ENCODE data around the gene ZNF688. TPM values are rescaled to one million over a fixed set of nuclear protein-coding genes. Genes with fewer than 3 reads are reported as not detected.
"Not testable (repeated sequence)": the region's sequence is repeated elsewhere in the genome, so short reads cannot be mapped to it uniquely, and the experiment has no call there.

The ZNF688 gene
- total RNA-seq, 2 experiments from 2014 or later: 7.1 to 9.1 TPM

DNA sequence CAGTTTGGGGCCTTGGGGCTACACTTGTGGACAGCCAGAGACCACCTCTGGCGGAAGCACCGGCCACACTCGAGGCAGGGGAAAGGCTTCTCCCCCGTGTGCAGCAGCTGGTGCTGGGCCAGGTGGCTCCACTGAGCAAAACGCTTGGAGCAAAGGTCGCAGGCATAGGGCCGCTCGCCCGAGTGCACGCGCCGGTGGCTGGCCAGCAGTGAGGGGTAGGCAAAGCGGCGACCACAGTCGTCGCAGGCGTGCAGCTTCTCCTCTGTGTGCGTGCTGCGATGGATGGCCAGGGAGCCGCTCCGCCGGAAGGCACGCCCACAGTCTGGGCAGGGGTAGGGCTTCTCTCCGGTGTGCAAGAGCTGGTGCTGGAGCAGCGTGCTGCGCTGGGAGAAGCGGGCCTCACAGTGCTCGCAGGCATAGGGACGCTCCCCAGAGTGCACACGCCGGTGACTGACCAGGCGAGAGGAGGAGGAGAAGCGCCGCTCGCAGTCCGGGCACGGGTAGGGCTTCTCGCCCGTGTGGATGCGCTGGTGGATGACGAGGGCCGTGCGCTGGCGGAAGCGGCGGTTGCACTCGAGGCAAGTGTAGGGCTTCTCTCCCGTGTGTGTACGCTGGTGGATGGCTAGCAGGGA lies 32.9 kb upstream of the ZNF688 start:
- no peaks in the 10 kb centered on the region for H3K27me3 Mint-ChIP-seq
- peaks cover 13% of the 10 kb centered on the region for H3K4me1 Mint-ChIP-seq
- no peak for ATAC-seq
- CTCF ChIA-PET: interaction anchor here (0.7 to 8.0 kb wide), 2 partner anchors 7 to 195 kb away, joined by 4 to 99 read pairs; partner anchors contain the start of gene ZNF689
- peaks cover 32% of the 10 kb centered on the region for H3K36me3 Mint-ChIP-seq (ENCODE audit: low read depth)
- no peak overlapping the region for H3K27ac Mint-ChIP-seq
- H3K4me3 Mint-ChIP-seq: no peak overlapping the region
- intact Hi-C loops (cut with DNase I, micrococcal nuclease): no loop called here
- H3K9me3 Mint-ChIP-seq (ENCODE audit: low read depth): no peaks in the 10 kb centered on the region
- DNase-seq: no peak
- POLR2A ChIA-PET: no interaction called here

DNA sequence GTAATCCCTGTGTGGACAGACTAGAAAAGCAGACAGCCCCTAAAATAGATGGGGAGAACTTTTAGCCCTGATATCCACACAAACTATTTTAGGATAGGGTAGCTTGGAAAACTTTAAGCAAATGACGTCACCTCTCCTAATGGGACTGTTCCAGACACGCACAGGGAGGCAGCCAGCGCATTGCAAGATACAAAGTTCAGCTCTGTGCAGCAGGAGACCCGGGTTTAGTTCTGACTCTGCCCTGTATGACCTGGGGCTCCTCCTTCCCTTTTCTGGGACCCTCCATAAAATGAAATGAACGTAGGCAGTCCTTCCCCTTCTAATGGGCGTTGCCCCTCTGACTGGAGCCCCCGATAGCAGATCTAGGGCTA lies 32.4 kb upstream of the ZNF688 start:
- Mint-ChIP-seq H3K4me1 (peaks cover 10% of the 10 kb centered on the region), H3K27me3 (no peaks in the 10 kb centered on the region), H3K9me3 (ENCODE audit: low read depth) (no peaks in the 10 kb centered on the region), H3K36me3 (ENCODE audit: low read depth) (peaks cover 32% of the 10 kb centered on the region), H3K4me3 (no peak overlapping the region), H3K27ac (no peak overlapping the region)
- intact Hi-C loops (cut with DNase I, micrococcal nuclease): no loop called here
- CTCF ChIA-PET: interaction anchor here (1.0 to 8.0 kb wide), 3 partner anchors 8 to 174 kb away, joined by 3 to 99 read pairs (median 3); partner anchors contain the start of genes DCTPP1 and ZNF689
- DNase-seq (no peak), ATAC-seq (no peak)
- POLR2A ChIA-PET: no interaction called here

DNA sequence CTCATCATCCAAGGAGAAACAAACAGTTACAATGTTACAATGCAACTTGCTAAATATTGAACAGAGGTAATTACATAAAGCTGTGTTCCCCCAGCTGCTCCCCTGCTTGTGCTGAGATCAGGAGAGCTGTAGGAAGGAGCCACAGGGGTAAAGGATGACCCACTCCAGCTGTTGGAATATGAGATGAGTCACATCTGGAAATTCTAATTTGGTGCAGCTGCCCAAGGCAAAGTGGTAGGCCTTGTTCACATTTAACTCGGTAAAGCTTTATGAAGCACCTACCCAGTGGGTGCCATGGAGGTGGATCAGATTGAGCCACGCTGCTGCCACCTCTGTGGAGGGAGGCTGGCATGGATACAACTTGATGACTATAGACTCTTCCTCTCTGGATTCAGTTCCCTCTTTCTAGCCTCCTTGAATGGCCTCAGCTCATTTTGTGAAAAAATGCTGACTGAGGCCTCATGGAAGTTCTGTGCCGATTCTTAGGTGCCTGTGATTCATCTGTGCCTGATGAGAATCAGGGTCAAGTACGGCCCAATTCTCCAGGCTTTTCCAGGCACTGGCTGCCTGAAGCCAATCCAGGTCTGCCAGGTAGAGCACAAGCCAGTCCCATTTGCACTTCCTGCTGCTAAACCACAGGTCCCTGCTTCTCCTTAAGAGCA lies 31.2 kb upstream of the ZNF688 start:
- H3K27ac Mint-ChIP-seq: no peak overlapping the region
- ChIA-PET CTCF (interaction anchor here (0.7 to 8.0 kb wide), 11 partner anchors 9 to 490 kb away, joined by 3 to 99 read pairs (median 3); partner anchors contain the start of genes DCTPP1, GDPD3 and ZNF689), POLR2A (interaction anchor here (0.5 kb wide), 1 partner anchor 188 kb away, joined by 4 read pairs; no protein-coding TSS in a partner anchor)
- no peaks in the 10 kb centered on the region for H3K27me3 Mint-ChIP-seq
- DNase-seq: no peak
- ATAC-seq: no peak
- intact Hi-C loops (cut with DNase I, micrococcal nuclease): no loop called here
- no peaks in the 10 kb centered on the region for H3K9me3 Mint-ChIP-seq (ENCODE audit: low read depth)
- no peak overlapping the region for H3K4me3 Mint-ChIP-seq
- peaks cover 29% of the 10 kb centered on the region for H3K36me3 Mint-ChIP-seq (ENCODE audit: low read depth)
- H3K4me1 Mint-ChIP-seq: peaks cover 7% of the 10 kb centered on the region

DNA sequence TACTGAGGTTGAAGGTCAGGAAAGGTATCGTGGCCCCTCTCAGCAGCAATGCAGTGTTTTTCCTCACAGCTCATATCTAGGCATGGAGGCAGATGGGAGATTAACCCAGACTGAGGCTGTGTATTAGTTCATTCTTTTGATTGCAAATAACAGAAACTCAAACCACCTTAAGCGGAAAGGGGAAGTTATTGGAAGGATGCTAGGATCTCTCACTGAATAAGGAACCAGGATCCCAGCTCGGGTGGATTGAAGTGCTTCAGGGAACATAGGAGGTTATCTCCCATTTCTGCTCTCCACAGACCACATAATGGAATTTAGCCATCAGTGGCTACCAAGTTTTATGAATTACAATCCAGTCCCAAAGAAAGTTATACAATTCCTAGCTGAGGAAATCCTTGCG lies 30.5 kb upstream of the ZNF688 start:
- intact Hi-C loops (cut with DNase I, micrococcal nuclease): no loop called here
- Mint-ChIP-seq H3K27ac (no peak overlapping the region), H3K9me3 (ENCODE audit: low read depth) (no peaks in the 10 kb centered on the region), H3K27me3 (no peaks in the 10 kb centered on the region), H3K36me3 (ENCODE audit: low read depth) (peaks cover 24% of the 10 kb centered on the region), H3K4me1 (peaks cover 6% of the 10 kb centered on the region), H3K4me3 (no peak overlapping the region)
- no peak for DNase-seq
- ChIA-PET CTCF (interaction anchor here (0.6 to 8.0 kb wide), 5 partner anchors 10 to 489 kb away, joined by 3 to 99 read pairs (median 5); partner anchors contain the start of genes DCTPP1, GDPD3 and ZNF689), POLR2A (interaction anchor here (1.0 kb wide), 1 partner anchor 75 kb away, joined by 5 read pairs; no protein-coding TSS in a partner anchor)
- ATAC-seq: no peak

DNA sequence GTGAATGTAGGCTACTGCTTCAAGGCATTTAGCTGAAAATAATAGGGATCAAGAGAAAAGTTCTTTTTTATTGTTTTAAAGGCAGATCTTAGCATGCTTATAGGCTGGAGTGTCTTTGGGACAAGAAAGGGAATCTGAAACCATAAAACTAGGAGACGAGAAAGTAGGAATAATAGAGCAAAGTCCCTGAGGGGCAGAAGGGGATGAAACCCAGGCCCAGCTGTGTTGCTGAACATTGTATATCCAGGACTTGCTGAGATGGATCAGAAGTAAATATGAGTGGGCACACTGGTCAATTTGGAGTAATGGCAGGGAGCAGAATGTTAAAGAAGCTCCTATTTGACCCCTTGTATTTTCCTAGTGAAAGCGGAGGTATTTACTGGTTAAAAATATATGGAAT lies 29.4 kb upstream of the ZNF688 start:
- CTCF ChIA-PET: interaction anchor here (1.1 to 8.0 kb wide), 8 partner anchors 9 to 191 kb away, joined by 3 to 99 read pairs (median 6); partner anchors contain the start of genes DCTPP1, ZNF689 and ZNF785
- Mint-ChIP-seq H3K27ac (no peak overlapping the region), H3K9me3 (ENCODE audit: low read depth) (no peaks in the 10 kb centered on the region), H3K4me3 (no peak overlapping the region), H3K27me3 (no peaks in the 10 kb centered on the region), H3K4me1 (peaks cover 4% of the 10 kb centered on the region), H3K36me3 (ENCODE audit: low read depth) (peaks cover 20% of the 10 kb centered on the region)
- POLR2A ChIA-PET: no interaction called here
- ATAC-seq (no peak), DNase-seq (no peak)
- intact Hi-C loops (cut with DNase I, micrococcal nuclease): no loop called here

DNA sequence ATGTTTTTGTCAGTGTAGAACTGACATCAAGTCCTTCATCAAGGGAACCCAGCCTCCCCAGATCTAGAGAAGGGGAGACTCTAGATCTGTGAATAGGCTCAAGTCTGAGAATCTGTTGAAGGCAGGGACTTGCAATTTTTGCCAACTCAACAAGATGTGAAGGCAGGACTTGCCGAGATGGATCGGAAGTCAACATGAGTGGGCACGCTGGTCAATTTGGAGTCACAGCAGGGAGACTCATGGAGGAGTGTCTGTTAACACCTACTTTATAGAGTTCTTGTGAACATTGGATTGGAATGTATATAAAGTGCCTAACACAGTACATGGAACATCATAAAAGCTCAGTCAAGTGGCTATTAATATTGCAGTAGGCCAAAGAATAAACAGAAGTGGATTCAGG lies 28.7 kb upstream of the ZNF688 start:
- Mint-ChIP-seq H3K4me1 (peaks cover 4% of the 10 kb centered on the region), H3K27me3 (no peaks in the 10 kb centered on the region), H3K9me3 (ENCODE audit: low read depth) (no peaks in the 10 kb centered on the region), H3K27ac (no peak overlapping the region), H3K36me3 (ENCODE audit: low read depth) (peaks cover 15% of the 10 kb centered on the region), H3K4me3 (no peak overlapping the region)
- no peak for ATAC-seq
- ChIA-PET CTCF (interaction anchor here (0.6 to 8.0 kb wide), 11 partner anchors 8 to 191 kb away, joined by 3 to 99 read pairs (median 5); partner anchors contain the start of genes DCTPP1, ZNF689, ZNF747 and ZNF785), POLR2A (no interaction called here)
- intact Hi-C loops (cut with DNase I, micrococcal nuclease): no loop called here
- DNase-seq: no peak

DNA sequence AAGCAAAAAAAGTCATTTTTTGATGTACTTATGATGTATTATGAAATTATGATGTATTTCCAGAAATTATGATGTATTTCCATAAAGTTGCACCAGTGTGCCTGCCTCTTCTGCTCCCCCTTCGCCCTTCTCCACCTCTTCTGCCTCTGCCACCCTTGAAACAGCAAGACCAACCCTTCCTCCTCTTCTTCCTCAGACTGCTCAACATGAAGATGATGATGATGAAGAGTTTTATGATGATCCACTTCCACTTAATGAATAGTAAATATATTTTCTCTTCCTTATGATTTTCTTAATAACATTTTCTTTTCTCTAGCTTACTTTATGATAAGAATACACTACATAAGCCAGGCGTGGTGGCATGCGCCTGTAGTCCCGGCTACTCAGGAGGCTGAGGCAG lies 21.4 kb upstream of the ZNF688 start:
- H3K36me3 Mint-ChIP-seq (ENCODE audit: low read depth): peaks cover 6% of the 10 kb centered on the region
- ATAC-seq: no peak
- DNase-seq: no peak
- no peak overlapping the region for H3K4me3 Mint-ChIP-seq
- no peaks in the 10 kb centered on the region for H3K27me3 Mint-ChIP-seq
- no peak overlapping the region for H3K27ac Mint-ChIP-seq
- peaks cover under 1% of the 10 kb centered on the region for H3K4me1 Mint-ChIP-seq
- CTCF ChIA-PET: interaction anchor here (0.6 to 1.9 kb wide), 4 partner anchors 10 to 163 kb away, joined by 3 to 7 read pairs (median 3); partner anchors contain the start of gene DCTPP1
- no peaks in the 10 kb centered on the region for H3K9me3 Mint-ChIP-seq (ENCODE audit: low read depth)
- POLR2A ChIA-PET: interaction anchor here (0.6 kb wide), 1 partner anchor 120 kb away, joined by 4 read pairs; no protein-coding TSS in a partner anchor
- intact Hi-C loops (cut with DNase I, micrococcal nuclease): no loop called here

DNA sequence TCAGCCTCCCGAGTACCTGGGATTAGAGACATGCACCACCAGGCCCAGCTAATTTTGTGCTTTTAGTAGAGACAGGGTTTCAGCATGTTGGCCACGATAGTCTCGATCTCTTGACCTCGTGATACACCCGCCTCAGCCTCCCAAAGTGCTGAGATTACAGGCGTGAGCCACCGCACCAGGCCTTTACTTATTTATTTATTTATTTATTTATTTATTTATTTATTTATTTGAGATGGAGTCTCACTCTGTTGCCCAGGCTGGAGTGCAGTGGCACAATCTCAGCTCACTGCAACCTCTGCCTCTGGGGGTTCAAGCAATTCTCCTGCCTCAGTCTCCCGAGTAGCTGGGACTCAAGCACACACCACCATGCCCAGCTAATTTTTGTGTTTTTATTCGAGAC lies 19.4 kb upstream of the ZNF688 start:
- POLR2A ChIA-PET; DNase-seq; H3K9me3 Mint-ChIP-seq (ENCODE audit: low read depth); intact Hi-C loops (cut with DNase I, micrococcal nuclease); ATAC-seq; H3K27me3 Mint-ChIP-seq; H3K27ac Mint-ChIP-seq; H3K4me3 Mint-ChIP-seq: not testable (repeated sequence)
- Mint-ChIP-seq H3K4me1 (peaks cover 14% of the 10 kb centered on the region), H3K36me3 (ENCODE audit: low read depth) (peaks cover 19% of the 10 kb centered on the region)
- CTCF ChIA-PET: interaction anchor here (0.6 to 0.8 kb wide), 3 partner anchors 90 to 638 kb away, joined by 3 to 4 read pairs (median 3); no protein-coding TSS in a partner anchor

DNA sequence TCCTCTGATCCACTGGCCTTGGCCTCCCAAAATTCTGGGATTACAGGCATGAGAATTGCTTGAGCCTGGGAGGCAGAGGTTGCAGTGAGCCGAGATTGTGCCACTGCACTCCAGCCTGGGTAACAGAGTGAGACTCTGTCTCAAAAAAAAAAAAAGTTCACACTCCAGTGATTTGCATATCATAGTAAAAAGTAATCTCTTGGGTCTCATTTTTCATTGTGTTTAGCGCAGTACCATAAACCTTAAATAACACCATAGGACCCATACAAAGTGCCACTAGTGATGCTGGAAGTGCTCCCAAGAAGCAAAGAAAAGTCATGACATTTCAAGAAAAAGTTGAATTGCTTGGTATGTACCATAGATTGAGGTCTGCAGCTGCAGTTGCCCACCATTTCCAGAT lies 18.1 kb upstream of the ZNF688 start:
- DNase-seq; H3K27ac Mint-ChIP-seq; ATAC-seq; H3K9me3 Mint-ChIP-seq (ENCODE audit: low read depth); POLR2A ChIA-PET; H3K27me3 Mint-ChIP-seq; intact Hi-C loops (cut with DNase I, micrococcal nuclease); H3K4me3 Mint-ChIP-seq: not testable (repeated sequence)
- Mint-ChIP-seq H3K36me3 (ENCODE audit: low read depth) (peaks cover 26% of the 10 kb centered on the region), H3K4me1 (peaks cover 21% of the 10 kb centered on the region)
- CTCF ChIA-PET: interaction anchor here (0.6 kb wide), 1 partner anchor 221 kb away, joined by 5 read pairs; no protein-coding TSS in a partner anchor

DNA sequence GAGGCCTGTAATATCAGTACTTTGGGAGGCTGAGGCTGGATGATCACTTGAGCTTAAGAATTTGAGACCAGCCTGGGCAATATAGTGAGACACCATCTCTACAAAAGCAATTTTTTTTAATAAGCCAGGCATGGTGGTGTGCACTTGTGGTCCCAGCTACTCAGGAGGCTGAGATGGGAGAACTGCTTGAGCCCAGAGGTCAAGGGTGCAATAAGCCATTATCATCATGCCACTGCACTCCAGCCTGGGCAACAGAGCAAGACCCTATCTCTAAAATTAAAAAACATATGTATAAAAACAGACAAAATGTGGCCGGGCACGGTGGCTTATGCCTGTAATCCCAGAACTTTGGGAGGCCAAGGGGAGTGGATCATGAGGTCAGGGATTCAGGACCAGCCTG lies 17.1 kb upstream of the ZNF688 start:
- Mint-ChIP-seq H3K9me3 (ENCODE audit: low read depth) (no peaks in the 10 kb centered on the region), H3K27ac (no peak overlapping the region), H3K4me1 (peaks cover 26% of the 10 kb centered on the region), H3K4me3 (no peak overlapping the region), H3K27me3 (no peaks in the 10 kb centered on the region), H3K36me3 (ENCODE audit: low read depth) (peaks cover 26% of the 10 kb centered on the region)
- ATAC-seq (no peak), DNase-seq (no peak)
- intact Hi-C loops (cut with DNase I, micrococcal nuclease): no loop called here
- POLR2A ChIA-PET: no interaction called here
- CTCF ChIA-PET: interaction anchor here (0.6 to 1.8 kb wide), 6 partner anchors 10 to 517 kb away, joined by 3 to 6 read pairs (median 5); no protein-coding TSS in a partner anchor

Data from activated CD4-positive, alpha-beta T cell treated with anti-CD3 and anti-CD28 coated beads for 36 hours (primary cell).